K562 (cell line): ENCODE results near the gene MPP7. TPM values are rescaled to one million over a fixed set of nuclear protein-coding genes. Genes with fewer than 3 reads are reported as not detected.

Experiments
- ATAC-seq: fragments of 200-7000 bp; cut with Tn5 transposase; 3 replicates; pipeline ENCODE4 v1.9.1; 2020; ENCODE audit warnings: moderate library complexity
- BruUV-seq: library from RNA; stranded (reverse); fragments of 400-500 nt; replicated peaks from 2 replicates; lab custom pipeline; 2021; lab: Mats Ljungman, UMichigan
- CTCF ChIA-PET: fragments of 300-600 bp; formaldehyde crosslinking; extraction: SDS; loops from one replicate; lab custom pipeline; 2021; ENCODE audit warnings: low intra/inter-chr PET ratio; lab: Yijun Ruan, JAX
- POLR2A ChIA-PET: fragments of 300-600, 350-650 bp; sonication (Branson Sonifier 250); formaldehyde crosslinking; extraction: SDS; loops from one replicate; lab custom pipeline; 2021; ENCODE audit warnings: antibody characterized with exemption, inconsistent platforms; lab: Yijun Ruan, JAX
- DNase-seq, 4 experiments: peaks; one replicate each; pipeline versions ENCODE4 v3.0.0 to v3.0.0-alpha.2; 2011 to 2018; ENCODE audit warnings: low spot score in 3 of 4, mixed read lengths in 3 of 4; ENCODE audit errors: extremely low read depth in 1 of 4
- FAIRE-seq: peaks from 2 replicates; lab custom pipeline; 2011; peaks lifted over from hg19 to GRCh38; lab: Jason Lieb, UNC
- H2AFZ ChIP-seq: 2 replicates; pipeline ENCODE4 v1.6.0; 2011; ENCODE audit warnings: low read depth, low read length, control low read depth, inconsistent platforms
- H3K27ac ChIP-seq: fragments of 200-600 bp; 3 replicates; pipeline ENCODE4 v1.8.0; 2011; ENCODE audit warnings: low read depth, mild to moderate bottlenecking, control low read depth, inconsistent platforms, low read length, moderate library complexity, mixed read lengths; ENCODE audit errors: extremely low read depth
- H3K27me3 ChIP-seq, 2 experiments: fragments of 300-600 bp in 1 of 2; 2 replicates in 1 of 2; 3 replicates in 1 of 2; pipeline versions ENCODE4 v1.6.0 to v1.8.0; 2011; ENCODE audit warnings: inconsistent platforms in 2 of 2, low read length in 2 of 2, mild to moderate bottlenecking in 1 of 2, mixed read lengths in 1 of 2, moderate library complexity in 1 of 2; ENCODE audit not compliant: control insufficient read depth in 2 of 2, insufficient read depth in 2 of 2
- H3K36me3 ChIP-seq: fragments of 300-600 bp; 3 replicates; pipeline ENCODE4 v1.8.0; 2011; ENCODE audit warnings: mild to moderate bottlenecking, low read length, inconsistent platforms; ENCODE audit not compliant: control insufficient read depth, insufficient read depth
- H3K4me1 ChIP-seq, 2 experiments: fragments of 200-600 bp in 1 of 2; replicated peaks in 1 of 2; 2 replicates in 1 of 2; 3 replicates in 1 of 2; pipeline versions ENCODE4 v1.5.1 to v1.8.0; 2011; ENCODE audit warnings: inconsistent platforms in 2 of 2, low read length in 2 of 2, mild to moderate bottlenecking in 1 of 2, mixed read lengths in 1 of 2, moderate library complexity in 1 of 2; ENCODE audit not compliant: control insufficient read depth in 2 of 2, insufficient read depth in 2 of 2
- H3K4me2 ChIP-seq: 2 replicates; pipeline ENCODE4 v1.6.1; 2011; ENCODE audit warnings: low read length, control low read depth, inconsistent platforms, mixed read lengths; ENCODE audit not compliant: insufficient read depth
- H3K4me3 ChIP-seq: fragments of 200-600 bp; sonication (generic), shearing (Covaris generic); 2 replicates; pipeline ENCODE4 v1.5.1; 2016; ENCODE audit warnings: control low read depth, inconsistent platforms
- H3K79me2 ChIP-seq: fragments of 200-600 bp; 3 replicates; pipeline ENCODE4 v1.8.0; 2011; ENCODE audit warnings: low read length, inconsistent platforms; ENCODE audit not compliant: control insufficient read depth, insufficient read depth
- H3K9ac ChIP-seq, 2 experiments: 2 replicates each; pipeline versions ENCODE4 v1.6.0 to v1.6.1; 2011; ENCODE audit warnings: low read depth in 2 of 2, low read length in 2 of 2, control low read depth in 1 of 2, inconsistent platforms in 1 of 2, mild to moderate bottlenecking in 1 of 2, mixed read lengths in 1 of 2; ENCODE audit not compliant: insufficient read depth in 1 of 2
- H3K9me1 ChIP-seq: one replicate; pipeline ENCODE4 v1.6.0; 2011; ENCODE audit warnings: inconsistent platforms, mild to moderate bottlenecking, low read length, moderate library complexity; ENCODE audit not compliant: control insufficient read depth, insufficient read depth
- H3K9me3 ChIP-seq: replicated peaks from 2 replicates; pipeline ENCODE4 v1.5.1; 2011; ENCODE audit warnings: low read depth, low read length, inconsistent platforms; ENCODE audit not compliant: control insufficient read depth, insufficient read depth
- H4K20me1 ChIP-seq: replicated peaks from 2 replicates; pipeline ENCODE4 v1.6.1; 2011; ENCODE audit warnings: low read length, inconsistent platforms, mixed read lengths; ENCODE audit not compliant: control insufficient read depth, insufficient read depth
- BRD9 ChIP-seq: fragments of 450-650 bp; IDR thresholded peaks from 2 replicates; pipeline ENCODE4 v1.6.1; 2018; ENCODE audit warnings: low read depth; ENCODE audit not compliant: partially characterized antibody
- CXXC5 ChIP-seq: fragments of 250-450 bp; sonication (Bioruptor Pico); IDR thresholded peaks from 2 replicates; pipeline ENCODE4 v1.8.0; 2022; ENCODE audit warnings: inconsistent platforms, mild to moderate bottlenecking, moderate library complexity
- FOXP1 ChIP-seq: sonication (generic); formaldehyde crosslinking; IDR thresholded peaks from 2 replicates; pipeline ENCODE4 v1.8.0; 2022; ENCODE audit warnings: mild to moderate bottlenecking, missing genetic modification reagents
- SAP30 ChIP-seq: fragments of 200-600 bp; sonication (generic); IDR thresholded peaks from 2 replicates; pipeline ENCODE4 v1.6.1; 2012; ENCODE audit warnings: borderline replicate concordance, low read depth, mild to moderate bottlenecking, moderate library complexity, low read length, control low read depth, inconsistent platforms; ENCODE audit not compliant: insufficient read depth, poor library complexity, severe bottlenecking
- SREBF1 ChIP-seq: fragments of 150-350 bp; IDR thresholded peaks from 2 replicates; pipeline ENCODE4 v1.6.1; 2014; ENCODE audit warnings: antibody characterized with exemption, low read depth, low read length, borderline replicate concordance
- SRSF1 ChIP-seq: fragments of 200-400 bp; formaldehyde crosslinking; IDR thresholded peaks from 2 replicates; pipeline ENCODE4 v1.6.1; 2017; ENCODE audit warnings: mild to moderate bottlenecking, low read depth, low read length, moderate library complexity
- XRCC5 ChIP-seq: fragments of 200-400 bp; formaldehyde crosslinking; IDR thresholded peaks from 2 replicates; pipeline ENCODE4 v1.6.1; 2017; ENCODE audit warnings: low read depth, mild to moderate bottlenecking, low read length
- ZNF445 ChIP-seq: fragments of 250-450 bp; sonication (Bioruptor Pico); IDR thresholded peaks from 2 replicates; pipeline ENCODE4 v1.4.0; 2020; ENCODE audit warnings: low read depth, mild to moderate bottlenecking, moderate library complexity
- WGBS: fragments of 100-300 bp; shearing (Covaris generic); methylation state at CpG from one replicate; pipeline ENCODE4 v1.1.6; 2016; ENCODE audit warnings: low coverage, mixed read lengths; ENCODE audit not compliant: insufficient coverage; ENCODE audit errors: missing lambda C conversion rate; 5-methylcytosine and 5-hydroxymethylcytosine counted together
- in situ Hi-C: fragments of 300-500 bp; cut with MboI; formaldehyde crosslinking; loops from 4 replicates; pipeline ENCODE4 v1.15.0; 2018; ENCODE audit warnings: inconsistent platforms, mixed read lengths
- intact Hi-C: fragments of 100-400 bp; cut with micrococcal nuclease; formaldehyde crosslinking; loops from 2 replicates; pipeline ENCODE4 v1.14.2; 2022
- polyA plus RNA-seq, 8 experiments: library from polyadenylated mRNA; depleted of rRNA in 4 of 8; stranded (reverse) in 5 of 8; unstranded in 3 of 8; fragments of >200 nt; fragmentation: Nextera tagmentation in 2 of 8; fragmentation: Illumina TruSeq in 1 of 8; extraction: Ambion mirVana in 2 of 8; extraction: Trizol in 1 of 8; gene quantifications; 2 replicates each; pipeline versions ENCODE4 v1.2.1 to v1.2.3, GENCODE V29; 2011 to 2014; ENCODE audit warnings: inconsistent platforms in 1 of 8, missing spikeins in 1 of 8
- total RNA-seq, 7 experiments: library from RNA; depleted of rRNA in 6 of 7; stranded (reverse); fragments of >200 nt in 6 of 7; fragmentation: Illumina TruSeq in 2 of 7; extraction: Trizol in 2 of 7; gene quantifications; 2 replicates each; pipeline versions ENCODE4 v1.2.1 to v1.2.3, GENCODE V29; 2011 to 2021; ENCODE audit warnings: low replicate concordance in 1 of 7
- TF ChIP-seq, protein P1 (sequence below): fragments of 450-650 bp; IDR thresholded peaks from 2 replicates; pipeline ENCODE4 v1.6.1; 2018; ENCODE audit warnings: mild to moderate bottlenecking, low read depth; ENCODE audit not compliant: partially characterized antibody

MPP7 gene
- total and polyA plus RNA-seq, 9 of the 15 experiments (the other 6 are each of a cell fraction or from before 2014, with no cell fraction given) = 0.03 to 0.50 (median 0.23) TPM

DNA sequence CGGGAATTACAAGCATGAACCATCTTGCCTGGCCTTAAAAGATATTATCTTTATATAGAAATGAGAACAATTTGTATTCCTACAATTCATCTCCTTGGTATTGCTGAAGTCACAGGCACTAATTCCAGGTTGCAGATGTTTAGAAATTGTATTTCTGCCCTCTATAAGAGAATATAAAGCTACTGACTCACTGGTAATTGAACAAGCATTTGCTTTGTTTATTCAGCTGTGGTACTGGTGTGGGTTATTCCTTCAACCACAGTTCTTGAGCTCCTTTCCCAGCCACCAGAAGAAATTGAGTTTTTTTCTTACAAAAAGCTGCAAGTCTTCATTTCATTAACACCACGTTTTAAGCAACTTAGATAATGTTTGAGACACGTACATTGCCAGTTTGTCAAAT is 29.0 kb upstream of the MPP7 start:
- in situ Hi-C loops = no loop called here

More for the DNA sequence above, 29.0 kb upstream of the MPP7 start:
- no peaks in the 10 kb centered on the region for H3K9me3 ChIP-seq
- no peak overlapping the region for H3K4me3 ChIP-seq
- no peak for ATAC-seq
- H3K4me1 ChIP-seq = no peaks in the 10 kb centered on the region
- WGBS = 0% methylated on average over 3 of the region's 3 CpGs
- H3K36me3 ChIP-seq = no peaks in the 10 kb centered on the region
- POLR2A ChIA-PET = no interaction called here
- no peak overlapping the region for H3K4me2 ChIP-seq
- CTCF ChIA-PET = no interaction called here
- H3K9me1 ChIP-seq = no peaks in the 10 kb centered on the region
- no peak for FAIRE-seq
- H3K27me3 ChIP-seq = peaks cover 0 to 5% of the 10 kb centered on the region in 2 experiments; a peak in 1 of 5 replicates
- no TSS peak for BruUV-seq
- H3K79me2 ChIP-seq = no peaks in the 10 kb centered on the region
- no peak overlapping the region for H3K27ac ChIP-seq
- no peak overlapping the region for H3K9ac ChIP-seq
- no peak for DNase-seq
- H4K20me1 ChIP-seq = no peaks in the 10 kb centered on the region
- TF ChIP-seq BRD9 (no peak), XRCC5 (no peak), FOXP1 (CRISPR knock-in tag) (no peak), SAP30 (no peak), ZNF445 (CRISPR knock-in tag) (no peak), SRSF1 (no peak), SREBF1 (no peak), CXXC5 (no peak)
- TF ChIP-seq, protein P1, sequence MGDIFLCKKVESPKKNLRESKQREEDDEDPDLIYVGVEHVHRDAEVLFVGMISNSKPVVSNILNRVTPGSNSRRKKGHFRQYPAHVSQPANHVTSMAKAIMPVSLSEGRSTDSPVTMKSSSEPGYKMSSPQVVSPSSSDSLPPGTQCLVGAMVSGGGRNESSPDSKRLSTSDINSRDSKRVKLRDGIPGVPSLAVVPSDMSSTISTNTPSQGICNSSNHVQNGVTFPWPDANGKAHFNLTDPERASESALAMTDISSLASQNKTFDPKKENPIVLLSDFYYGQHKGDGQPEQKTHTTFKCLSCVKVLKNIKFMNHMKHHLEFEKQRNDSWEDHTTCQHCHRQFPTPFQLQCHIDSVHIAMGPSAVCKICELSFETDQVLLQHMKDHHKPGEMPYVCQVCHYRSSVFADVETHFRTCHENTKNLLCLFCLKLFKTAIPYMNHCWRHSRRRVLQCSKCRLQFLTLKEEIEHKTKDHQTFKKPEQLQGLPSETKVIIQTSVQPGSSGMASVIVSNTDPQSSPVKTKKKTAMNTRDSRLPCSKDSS = no peak
- no peak overlapping the region for H2AFZ ChIP-seq
- intact Hi-C loops = no loop called here
